Fibroblast of lung (primary cell): ENCODE measurements around the gene UBIAD1. TPM values are rescaled to one million over a fixed set of nuclear protein-coding genes. Genes with fewer than 3 reads are reported as not detected.

ENCODE experiments used
- DNase-seq, 2 donors: peaks; one replicate each; pipeline versions ENCODE4 v3.0.0 to v3.0.0-alpha.2; 2010; ENCODE audit warnings: low read depth in 2 of 2
- H2AFZ ChIP-seq: 2 replicates; pipeline ENCODE4 v1.5.1; 2012; ENCODE audit warnings: low read length, control low read depth, inconsistent platforms
- H3K27ac ChIP-seq: 2 replicates; pipeline ENCODE4 v1.5.1; 2011; ENCODE audit warnings: low read length, control low read depth; ENCODE audit not compliant: insufficient read depth
- H3K27me3 ChIP-seq: 2 replicates; pipeline ENCODE4 v1.5.1; 2011; ENCODE audit warnings: mild to moderate bottlenecking, low read length; ENCODE audit not compliant: control insufficient read depth, insufficient read depth
- H3K36me3 ChIP-seq: 2 replicates; pipeline ENCODE4 v1.5.1; 2011; ENCODE audit warnings: low read length; ENCODE audit not compliant: control insufficient read depth, insufficient read depth
- H3K4me1 ChIP-seq: 2 replicates; pipeline ENCODE4 v1.5.1; 2011; ENCODE audit warnings: low read length; ENCODE audit not compliant: control insufficient read depth, insufficient read depth; ENCODE audit errors: extremely low read depth
- H3K4me2 ChIP-seq: 2 replicates; pipeline ENCODE4 v1.5.1; 2011; ENCODE audit warnings: low read length, control low read depth; ENCODE audit not compliant: insufficient read depth; ENCODE audit errors: extremely low read depth
- H3K4me3 ChIP-seq, 4 experiments: fragments of 200-600 bp in 1 of 4; sonication (generic) in 1 of 4; replicated peaks in 1 of 4; 2 replicates each; pipeline ENCODE4 v1.5.1; 2011 to 2016; ENCODE audit warnings: low read length in 4 of 4, low read depth in 3 of 4, mild to moderate bottlenecking in 3 of 4, control low read depth in 2 of 4, inconsistent platforms in 1 of 4, mixed read lengths in 1 of 4; ENCODE audit not compliant: insufficient read depth in 1 of 4; ENCODE audit errors: control extremely low read depth in 1 of 4
- H3K79me2 ChIP-seq: 2 replicates; pipeline ENCODE4 v1.5.1; 2012; ENCODE audit warnings: mild to moderate bottlenecking, low read length, inconsistent platforms; ENCODE audit not compliant: control insufficient read depth, insufficient read depth
- H3K9ac ChIP-seq: 2 replicates; pipeline ENCODE4 v1.5.1; 2011; ENCODE audit warnings: mild to moderate bottlenecking, low read length, control low read depth; ENCODE audit not compliant: insufficient read depth
- H3K9me3 ChIP-seq: 2 replicates; pipeline ENCODE4 v1.5.1; 2012; ENCODE audit warnings: low read depth, low read length; ENCODE audit not compliant: control insufficient read depth, insufficient read depth
- H4K20me1 ChIP-seq: 2 replicates; pipeline ENCODE4 v1.5.1; 2011; ENCODE audit warnings: low read length; ENCODE audit not compliant: control insufficient read depth, insufficient read depth; ENCODE audit errors: extremely low read depth
- CTCF ChIP-seq, 2 donors: IDR thresholded peaks in 1 of 2; conservative IDR thresholded peaks in 1 of 2; 1 replicate in 1 of 2; 2 replicates in 1 of 2; pipeline ENCODE4 v1.5.1; 2011 to 2012; ENCODE audit warnings: low read length in 2 of 2, control low read depth in 1 of 2, inconsistent platforms in 1 of 2, low read depth in 1 of 2, mild to moderate bottlenecking in 1 of 2
- EZH2 ChIP-seq: IDR thresholded peaks from 2 replicates; pipeline ENCODE4 v1.5.1; 2012; ENCODE audit warnings: low read length, control low read depth, mild to moderate bottlenecking; ENCODE audit errors: missing control alignments
- polyA plus RNA-seq, 2 donors: library from polyadenylated mRNA; depleted of rRNA in 1 of 2; stranded (reverse) in 1 of 2; unstranded in 1 of 2; fragments of >200 nt; gene quantifications; 2 replicates each; pipeline ENCODE4 v1.2.1, GENCODE V29; 2011 to 2012; ENCODE audit warnings: missing spikeins in 1 of 2
- total RNA-seq: library from RNA; depleted of rRNA; stranded (reverse); fragments of >200 nt; gene quantifications from 2 replicates; pipeline ENCODE4 v1.2.1, GENCODE V29; 2014

UBIAD1 gene
- total and polyA plus RNA-seq, 2 donors (not counting 1 experiment from before 2014, with no cell fraction given) = 7.1 to 7.6 TPM

GRCh38 chr1:11279630-11280029 lies 6.6 kb downstream of the UBIAD1 start:
- no peak overlapping the region for H2AFZ ChIP-seq
- H4K20me1 ChIP-seq = no peaks in the 10 kb centered on the region
- no peak for DNase-seq
- no peak for TF ChIP-seq CTCF (conservative IDR thresholded peaks at IDR 0.05 in 1 of 2, IDR thresholded peaks at IDR 0.05 in 1 of 2; ENCODE audit: low read depth in 1 of 2, low read length in 2 of 2)
- TF ChIP-seq EZH2 = no peak
- no peak overlapping the region for H3K4me3 ChIP-seq
- H3K36me3 ChIP-seq = peaks cover 2% of the 10 kb centered on the region
- H3K9ac ChIP-seq = no peak overlapping the region
- H3K27me3 ChIP-seq = no peaks in the 10 kb centered on the region
- H3K9me3 ChIP-seq = no peaks in the 10 kb centered on the region
- H3K27ac ChIP-seq = no peak overlapping the region
- H3K4me1 ChIP-seq = peaks cover 4% of the 10 kb centered on the region
- H3K4me2 ChIP-seq = no peak overlapping the region
- no peaks in the 10 kb centered on the region for H3K79me2 ChIP-seq

- H3K9me3 ChIP-seq = no peaks in the 10 kb centered on the region
- H3K4me2 ChIP-seq = no peak overlapping the region
- H2AFZ ChIP-seq = no peak overlapping the region
- peaks cover 4% of the 10 kb centered on the region for H3K36me3 ChIP-seq
- H3K79me2 ChIP-seq = no peaks in the 10 kb centered on the region
- H3K27me3 ChIP-seq = no peaks in the 10 kb centered on the region
- TF ChIP-seq EZH2 = no peak
- TF ChIP-seq CTCF (conservative IDR thresholded peaks at IDR 0.05 in 1 of 2, IDR thresholded peaks at IDR 0.05 in 1 of 2; ENCODE audit: low read depth in 1 of 2, low read length in 2 of 2) = no peak
- no peak overlapping the region for H3K9ac ChIP-seq
- no peaks in the 10 kb centered on the region for H4K20me1 ChIP-seq
- no peak for DNase-seq
- H3K4me1 ChIP-seq = peaks cover 4% of the 10 kb centered on the region
- H3K27ac ChIP-seq = no peak overlapping the region
- no peak overlapping the region for H3K4me3 ChIP-seq
These were observed 7.8 kb downstream of the UBIAD1 start for GRCh38 chr1:11280719-11281376.

- peak; percentile 94 to 100 for DNase-seq
- TF ChIP-seq CTCF (conservative IDR thresholded peaks at IDR 0.05 in 1 of 2, IDR thresholded peaks at IDR 0.05 in 1 of 2; ENCODE audit: low read depth in 1 of 2, low read length in 2 of 2) (no peak), EZH2 (no peak)
- H3K27ac ChIP-seq = peak overlapping the region; percentile 50
These were observed 8.7 kb downstream of the UBIAD1 start for GRCh38 chr1:11281518-11282331.

More at GRCh38 chr1:11281518-11282331, 8.7 kb downstream of the UBIAD1 start:
- Histone ChIP-seq H3K4me1 (peaks cover 4% of the 10 kb centered on the region), H3K9me3 (no peaks in the 10 kb centered on the region), H3K79me2 (no peaks in the 10 kb centered on the region), H3K4me3 (no peak overlapping the region), H2AFZ (no peak overlapping the region), H3K27me3 (no peaks in the 10 kb centered on the region), H3K9ac (no peak overlapping the region), H3K4me2 (peak overlapping the region; percentile 17), H4K20me1 (no peaks in the 10 kb centered on the region), H3K36me3 (peaks cover 4% of the 10 kb centered on the region)
